ENCODE measurements around the gene ATG7.
A peak's percentile ranks its signal among the peaks of the same experiment; 100 is the strongest.

The ATG7 gene

GRCh38 chr3:11465744-11466616 lies 193.8 kb downstream of the ATG7 start:
- peak; percentile 96 for DNase-seq (ENCODE audit: low read depth)

DNA sequence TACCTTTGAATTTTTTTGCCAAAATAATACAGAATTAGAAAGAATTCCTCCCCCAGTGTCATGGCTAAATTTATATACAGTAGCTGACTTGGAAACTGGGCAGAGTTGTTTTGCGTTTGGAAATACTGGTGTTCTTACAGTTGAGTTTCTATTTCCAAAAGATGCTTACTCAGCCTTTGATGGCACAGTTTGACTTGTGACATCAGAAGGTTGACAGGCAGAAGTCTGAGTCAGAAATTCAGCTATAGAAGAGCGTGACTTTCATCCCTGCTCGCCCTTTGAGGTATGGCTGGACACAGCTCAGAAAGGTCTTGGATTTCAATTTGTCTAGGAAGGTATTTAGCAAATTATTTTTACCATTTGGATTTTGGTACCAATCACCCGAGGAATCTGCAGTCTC lies 195.7 kb downstream of the ATG7 start:
- DNase-seq (ENCODE audit: low read depth) = no peak
- no peak overlapping the region for H3K4me3 ChIP-seq (replicated peaks; ENCODE audit: low read depth, low read length)
- no peak for TF ChIP-seq CTCF (IDR thresholded peaks at IDR 0.05; ENCODE audit: low read length, missing control alignments)

More at GRCh38 chr3:11465744-11466616, 193.8 kb downstream of the ATG7 start:
- no peak for TF ChIP-seq CTCF (IDR thresholded peaks at IDR 0.05; ENCODE audit: low read length, missing control alignments)
- H3K4me3 ChIP-seq (replicated peaks; ENCODE audit: low read depth, low read length) = no peak overlapping the region

DNA sequence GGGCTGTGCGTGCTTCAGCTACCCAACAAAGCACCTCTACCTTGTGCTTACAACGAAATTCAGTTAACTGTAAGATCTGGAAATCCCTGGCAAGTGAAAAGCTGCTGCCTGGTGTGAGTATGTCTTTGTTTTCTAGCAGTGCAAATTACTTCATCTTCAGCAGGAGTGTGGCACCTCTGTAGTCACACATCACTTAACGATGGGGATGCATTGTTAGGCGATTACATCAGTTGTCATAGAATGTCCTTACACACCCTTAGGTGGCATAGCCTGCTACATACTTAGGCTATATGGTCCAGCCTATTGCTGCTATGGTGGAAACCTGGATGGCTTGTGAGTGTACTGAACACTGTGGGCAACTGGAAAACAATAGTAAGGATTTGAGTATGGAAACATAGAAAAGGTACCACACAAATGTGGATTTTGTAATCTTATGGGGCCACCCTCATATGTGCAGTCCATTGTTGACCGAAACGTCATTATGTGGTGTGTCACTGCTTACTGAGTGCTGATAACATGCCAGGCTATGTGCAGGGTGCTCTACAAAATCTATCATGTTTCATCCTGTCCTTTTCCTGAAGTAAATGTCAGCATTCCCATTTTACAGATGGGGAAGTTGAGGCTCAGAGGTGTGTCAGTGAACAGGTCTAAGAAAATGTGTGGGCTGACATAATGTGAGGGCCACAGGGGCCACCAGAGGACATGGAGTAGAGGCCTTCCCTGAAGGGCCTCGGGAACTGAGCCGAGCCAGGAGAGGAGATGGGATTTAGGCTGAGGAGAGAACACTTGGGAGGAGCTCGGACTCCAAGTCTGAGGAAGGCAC lies 198.0 kb downstream of the ATG7 start:
- DNase-seq (ENCODE audit: low read depth) = no peak
- no peak overlapping the region for H3K4me3 ChIP-seq (replicated peaks; ENCODE audit: low read depth, low read length)
- TF ChIP-seq CTCF (IDR thresholded peaks at IDR 0.05; ENCODE audit: low read length, missing control alignments) = no peak

DNA sequence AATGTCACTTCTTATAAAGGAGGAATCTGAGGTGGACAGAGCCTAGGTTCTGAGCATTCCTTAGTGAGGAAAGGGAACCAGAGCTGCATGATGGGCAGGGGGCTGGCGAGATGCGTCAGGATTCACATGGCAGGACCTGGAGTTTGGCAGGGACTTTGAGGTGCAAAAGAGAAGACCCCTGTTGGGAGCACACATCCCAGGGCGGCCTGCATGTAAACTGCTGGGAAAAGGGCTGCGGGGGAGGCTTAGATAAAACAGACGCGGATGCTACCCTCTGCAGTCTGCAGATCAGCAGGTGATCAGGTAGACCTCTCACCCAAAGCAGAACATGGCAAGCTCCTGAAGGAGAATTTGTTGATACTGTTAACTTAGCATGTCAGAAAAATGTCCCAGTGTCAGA lies 203.1 kb downstream of the ATG7 start:
- TF ChIP-seq CTCF (IDR thresholded peaks at IDR 0.05; ENCODE audit: low read length, missing control alignments) = no peak
- DNase-seq (ENCODE audit: low read depth) = no peak
- H3K4me3 ChIP-seq (replicated peaks; ENCODE audit: low read depth, low read length) = no peak overlapping the region

- no peak for TF ChIP-seq CTCF (IDR thresholded peaks at IDR 0.05; ENCODE audit: low read length, missing control alignments)
- no peak for DNase-seq (ENCODE audit: low read depth)
- no peak overlapping the region for H3K4me3 ChIP-seq (replicated peaks; ENCODE audit: low read depth, low read length)
Measured at GRCh38 chr3:11476735-11477144, 204.5 kb downstream of the ATG7 start.

DNA sequence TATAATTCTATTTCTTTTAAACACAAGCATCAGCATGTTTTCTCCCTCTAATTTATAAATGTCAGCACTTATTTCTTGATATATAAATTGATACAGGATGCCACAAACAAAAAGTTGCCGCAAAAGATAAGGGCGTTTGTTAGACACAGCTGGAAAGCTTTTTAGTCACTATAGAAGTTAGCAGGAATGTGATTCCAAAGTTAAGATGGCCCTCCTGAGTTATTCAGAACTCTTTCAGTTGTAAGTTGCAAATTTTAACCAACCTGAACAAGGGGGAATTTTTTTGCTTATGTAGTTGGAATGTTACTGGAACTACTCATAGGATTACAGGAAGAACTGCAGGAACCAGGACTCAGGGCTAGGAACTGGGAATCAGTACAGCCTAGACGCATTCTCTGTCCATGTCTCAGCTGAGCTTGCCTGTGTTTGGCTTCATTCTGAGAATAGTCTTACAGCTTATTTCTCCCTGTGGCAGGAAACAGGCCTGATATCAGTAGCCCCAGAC lies 205.3 kb downstream of the ATG7 start:
- TF ChIP-seq CTCF (IDR thresholded peaks at IDR 0.05; ENCODE audit: low read length, missing control alignments) = no peak
- peak; percentile 89 for DNase-seq (ENCODE audit: low read depth)
- no peak overlapping the region for H3K4me3 ChIP-seq (replicated peaks; ENCODE audit: low read depth, low read length)

Measured in fibroblast of pulmonary artery (primary cell).